Measurements from ENCODE around the gene CLNK. TPM values are rescaled to one million over a fixed set of nuclear protein-coding genes. Genes with fewer than 3 reads are reported as not detected.

The CLNK gene
- total RNA-seq, 1 experiment from 2014 or later: not detected

DNA sequence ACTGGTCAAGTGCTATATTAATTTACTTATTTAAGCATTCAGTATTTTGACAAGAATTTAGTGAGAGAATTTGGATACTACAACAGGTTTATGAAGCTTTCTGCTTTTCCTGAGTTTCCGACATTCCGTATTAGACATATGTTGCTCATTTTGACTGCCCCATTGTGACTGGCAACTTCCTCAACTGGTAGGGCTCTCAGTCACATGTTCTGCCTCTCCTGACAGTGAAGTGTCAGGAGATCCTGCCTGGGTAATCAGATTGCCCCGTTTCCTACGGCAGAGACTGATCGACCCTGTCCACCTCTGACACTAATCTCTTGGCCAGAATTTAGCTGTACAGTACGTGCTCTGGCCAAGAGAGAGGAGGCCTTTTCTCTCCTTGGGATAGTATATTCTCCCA is 49.5 kb downstream of the CLNK start:
- no peak overlapping the region for H3K27ac Mint-ChIP-seq
- H3K9ac ChIP-seq (ENCODE audit: extremely low read depth, insufficient read length, low read length): no peak overlapping the region

More for the DNA sequence above, 49.5 kb downstream of the CLNK start:
- H3K4me1 ChIP-seq (ENCODE audit: insufficient read depth, low read length): no peaks in the 10 kb centered on the region
- H3K27ac ChIP-seq (ENCODE audit: insufficient read length, low read depth, low read length): no peak overlapping the region
- H3K4ac ChIP-seq (ENCODE audit: low read depth, low read length): no peak overlapping the region
- Mint-ChIP-seq H3K36me3 (ENCODE audit: insufficient read depth in 1 of 3, low read depth in 3 of 3) (no peaks in the 10 kb centered on the region; a peak in 1 of 7 replicates), H3K4me1 (peaks cover 0 to 7% of the 10 kb centered on the region in 2 experiments; a peak in 2 of 4 replicates), H3K4me3 (no peak overlapping the region), H3K9me3 (peaks cover 0 to 2% of the 10 kb centered on the region in 2 experiments; a peak in 1 of 5 replicates), H3K27me3 (ENCODE audit: low read depth) (no peaks in the 10 kb centered on the region)
- H3K9me3 ChIP-seq (ENCODE audit: control insufficient read depth, low read depth, low read length): no peaks in the 10 kb centered on the region
- H3K79me1 ChIP-seq (ENCODE audit: insufficient read depth, low read depth, low read length, poor library complexity, severe bottlenecking): no peaks in the 10 kb centered on the region
- no peak overlapping the region for H2AFZ ChIP-seq (ENCODE audit: low read length)
- H3K23me2 ChIP-seq (ENCODE audit: insufficient read length, low read depth, low read length, poor library complexity, severe bottlenecking): no peaks in the 10 kb centered on the region
- H3K27me3 ChIP-seq (ENCODE audit: insufficient read depth, low read length): no peaks in the 10 kb centered on the region
- no peak overlapping the region for H3K23ac ChIP-seq (ENCODE audit: insufficient read length, low read depth, low read length)
- no peak overlapping the region for H2BK20ac ChIP-seq (ENCODE audit: low read depth, low read length, poor library complexity, severe bottlenecking)
- no peak overlapping the region for H2BK5ac ChIP-seq (ENCODE audit: insufficient read length, low read length)
- no peak overlapping the region for H4K5ac ChIP-seq (ENCODE audit: insufficient read length, low read depth, low read length)
- DNase-seq: no peak
- H2BK12ac ChIP-seq (ENCODE audit: insufficient read length, low read depth, low read length): no peak overlapping the region
- no peak overlapping the region for H3K4me2 ChIP-seq (ENCODE audit: insufficient read depth, insufficient read length, low read length)
- TF ChIP-seq, protein P1, sequence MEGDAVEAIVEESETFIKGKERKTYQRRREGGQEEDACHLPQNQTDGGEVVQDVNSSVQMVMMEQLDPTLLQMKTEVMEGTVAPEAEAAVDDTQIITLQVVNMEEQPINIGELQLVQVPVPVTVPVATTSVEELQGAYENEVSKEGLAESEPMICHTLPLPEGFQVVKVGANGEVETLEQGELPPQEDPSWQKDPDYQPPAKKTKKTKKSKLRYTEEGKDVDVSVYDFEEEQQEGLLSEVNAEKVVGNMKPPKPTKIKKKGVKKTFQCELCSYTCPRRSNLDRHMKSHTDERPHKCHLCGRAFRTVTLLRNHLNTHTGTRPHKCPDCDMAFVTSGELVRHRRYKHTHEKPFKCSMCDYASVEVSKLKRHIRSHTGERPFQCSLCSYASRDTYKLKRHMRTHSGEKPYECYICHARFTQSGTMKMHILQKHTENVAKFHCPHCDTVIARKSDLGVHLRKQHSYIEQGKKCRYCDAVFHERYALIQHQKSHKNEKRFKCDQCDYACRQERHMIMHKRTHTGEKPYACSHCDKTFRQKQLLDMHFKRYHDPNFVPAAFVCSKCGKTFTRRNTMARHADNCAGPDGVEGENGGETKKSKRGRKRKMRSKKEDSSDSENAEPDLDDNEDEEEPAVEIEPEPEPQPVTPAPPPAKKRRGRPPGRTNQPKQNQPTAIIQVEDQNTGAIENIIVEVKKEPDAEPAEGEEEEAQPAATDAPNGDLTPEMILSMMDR (conservative IDR thresholded peaks at IDR 0.05): no peak
- H3T11ph ChIP-seq (ENCODE audit: low read length): no peak overlapping the region
- H4K20me1 ChIP-seq (ENCODE audit: control insufficient read depth, insufficient read depth, insufficient read length): no peaks in the 10 kb centered on the region
- no peak overlapping the region for H2AK5ac ChIP-seq (ENCODE audit: insufficient read length, low read length)
- H3K14ac ChIP-seq (ENCODE audit: insufficient read depth, low read length): no peak overlapping the region
- H4K91ac ChIP-seq (ENCODE audit: insufficient read length, low read depth, low read length): no peak overlapping the region
- H4K8ac ChIP-seq (replicated peaks; ENCODE audit: insufficient read length, low read depth, low read length): no peak overlapping the region
- H3K56ac ChIP-seq (ENCODE audit: insufficient read length, low read depth, low read length): no peak overlapping the region
- no CpG with 5 or more reads among the region's 6 CpGs for WGBS (ENCODE audit: extremely low coverage, insufficient read length, low lambda C conversion rate)
- H3K79me2 ChIP-seq (ENCODE audit: insufficient read depth, low read length): no peaks in the 10 kb centered on the region
- no peak overlapping the region for H3K18ac ChIP-seq (ENCODE audit: insufficient read length, low read depth, low read length)
- no peak overlapping the region for H2BK15ac ChIP-seq (ENCODE audit: low read depth, low read length)
- H2BK120ac ChIP-seq (ENCODE audit: low read depth, low read length, poor library complexity, severe bottlenecking): no peak overlapping the region

Data from H9 (cell line).